Choroid plexus epithelial cell (primary cell): ENCODE measurements around the gene ALDH5A1.
A peak's percentile ranks its signal among the peaks of the same experiment; 100 is the strongest.

Experiments
- DNase-seq: peaks from one replicate; pipeline ENCODE4 v3.0.0-alpha.2; 2010; ENCODE audit warnings: low read depth
- H3K4me3 ChIP-seq: 2 replicates; pipeline ENCODE4 v1.5.1; 2011; ENCODE audit warnings: low read depth, mild to moderate bottlenecking, control low read depth, low read length, moderate library complexity
- CTCF ChIP-seq: conservative IDR thresholded peaks from 2 replicates; pipeline ENCODE4 v1.5.1; 2011; ENCODE audit warnings: low read depth, mild to moderate bottlenecking, control low read depth, inconsistent platforms, low read length, moderate library complexity

ALDH5A1 gene

DNA sequence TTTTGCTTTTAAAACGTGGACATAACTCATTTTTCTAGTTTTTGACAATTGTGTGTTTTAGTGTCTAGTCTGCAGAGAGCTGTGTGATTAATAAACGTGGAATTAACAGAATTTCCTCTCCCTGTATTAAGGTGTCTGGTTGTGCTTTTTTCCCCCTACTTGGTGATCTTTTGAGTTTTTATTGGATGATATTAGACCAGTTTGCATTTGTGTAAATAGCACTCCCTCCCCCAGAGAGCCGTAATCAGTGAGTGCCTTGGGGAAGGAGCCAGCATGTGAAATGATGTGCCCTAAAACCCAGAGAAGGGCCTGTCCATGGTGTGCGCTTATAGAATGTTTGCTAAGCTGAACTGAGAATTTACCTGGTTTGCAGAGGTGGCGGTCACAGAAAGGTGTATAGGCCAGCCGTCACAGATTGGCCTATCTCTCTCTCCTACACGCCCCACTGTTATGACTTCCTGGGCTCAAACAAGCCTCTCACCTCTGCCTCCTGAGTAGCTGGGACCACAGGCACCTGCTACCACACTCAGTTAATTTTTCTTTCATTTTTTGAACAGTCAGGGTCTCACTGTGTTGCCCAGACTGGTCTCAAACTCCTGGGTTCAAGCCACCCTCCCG is 42.4 kb downstream of the ALDH5A1 start:
- H3K4me3 ChIP-seq, result no peak overlapping the region
- no peak for TF ChIP-seq CTCF

GRCh38 chr6:24537771-24538385 is 43.1 kb downstream of the ALDH5A1 start:
- H3K4me3 ChIP-seq, result no peak overlapping the region
- DNase-seq, result peak; percentile 9
- TF ChIP-seq CTCF, result no peak

More for the DNA sequence above, 42.4 kb downstream of the ALDH5A1 start:
- peak; percentile 16 for DNase-seq

DNA sequence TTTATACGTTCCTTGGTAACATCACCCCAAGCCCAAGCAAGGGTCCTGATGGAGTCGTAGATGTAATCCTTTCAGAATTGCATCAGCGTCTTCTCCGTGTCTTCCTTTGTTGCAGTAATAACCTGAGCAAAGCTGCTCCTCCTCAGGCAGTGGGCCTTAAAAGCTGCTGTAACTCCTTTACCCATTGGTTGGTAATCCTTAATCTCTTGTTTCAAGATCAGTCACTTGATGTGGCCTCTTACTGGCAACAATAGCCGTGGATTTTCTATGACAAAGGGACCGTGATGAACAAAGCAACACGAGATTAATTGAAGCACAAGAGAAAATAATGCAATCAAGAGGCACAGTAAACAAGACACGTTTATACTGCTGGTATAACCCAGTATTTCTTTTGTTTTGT is 44.6 kb downstream of the ALDH5A1 start:
- TF ChIP-seq CTCF, result no peak
- H3K4me3 ChIP-seq, result no peak overlapping the region
- DNase-seq, result no peak

DNA sequence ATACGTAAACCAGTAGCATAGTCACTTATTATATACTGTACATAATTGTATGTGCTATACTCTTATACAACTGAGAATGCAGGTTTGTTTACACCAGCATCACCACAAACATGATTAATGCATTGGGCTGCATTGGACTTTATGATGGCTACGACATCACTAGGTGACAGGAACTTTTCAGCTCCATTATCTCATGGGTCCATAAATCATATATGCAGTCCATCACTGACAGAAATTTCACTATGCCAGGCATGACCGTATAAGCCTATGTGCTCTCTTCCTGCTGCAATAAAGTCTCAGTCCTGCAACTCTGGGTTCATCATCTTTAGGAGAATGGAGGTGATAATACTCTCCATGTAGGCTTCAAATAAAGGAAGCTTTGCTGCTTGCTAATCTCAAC is 45.4 kb downstream of the ALDH5A1 start:
- no peak overlapping the region for H3K4me3 ChIP-seq
- TF ChIP-seq CTCF, result no peak
- no peak for DNase-seq

- no peak for TF ChIP-seq CTCF
- H3K4me3 ChIP-seq, result no peak overlapping the region
- DNase-seq, result no peak
These were observed 48.9 kb downstream of the ALDH5A1 start for GRCh38 chr6:24543683-24544082.

- no peak for DNase-seq
- no peak for TF ChIP-seq CTCF
- H3K4me3 ChIP-seq, result no peak overlapping the region
These were observed 50.4 kb downstream of the ALDH5A1 start for GRCh38 chr6:24545183-24545582.

DNA sequence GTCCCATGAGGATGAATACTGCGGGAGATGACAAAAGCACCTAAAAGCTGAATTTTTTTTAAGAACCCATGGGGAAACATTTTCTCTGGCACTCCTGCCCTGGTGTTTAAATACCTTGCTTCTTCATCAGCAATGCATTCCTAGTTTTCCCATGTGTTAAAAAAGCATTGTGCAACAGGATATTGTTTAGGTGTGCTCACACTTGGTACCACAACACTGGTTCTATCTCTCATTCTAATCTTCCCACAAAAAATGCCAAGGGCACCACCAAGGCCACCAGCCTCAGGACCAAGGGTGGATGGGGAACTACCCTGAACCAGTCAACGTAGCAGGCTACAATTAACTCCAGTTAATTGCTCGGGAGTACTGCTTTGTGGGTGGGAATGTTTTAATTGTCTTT is 50.9 kb downstream of the ALDH5A1 start:
- no peak for TF ChIP-seq CTCF
- no peak overlapping the region for H3K4me3 ChIP-seq
- no peak for DNase-seq
